Common myeloid progenitor, CD34-positive (primary cell): ENCODE measurements around the gene CBX3.

Source experiments
- CTCF ChIA-PET: fragments of 350-600 bp; sonication (Branson Sonifier 250); formaldehyde crosslinking; loops from one replicate; lab custom pipeline; 2021; ENCODE audit warnings: antibody characterized with exemption; lab: Charles Lee
- POLR2A ChIA-PET: fragments of 350-600 bp; sonication (Branson Sonifier 250); formaldehyde crosslinking; loops from one replicate; lab custom pipeline; 2021; ENCODE audit warnings: antibody characterized with exemption; lab: Charles Lee
- DNase-seq, 3 donors: peaks; one replicate each; pipeline versions ENCODE4 v3.0.0 to v3.0.0-alpha.2; 2013
- H3K27ac ChIP-seq, 2 experiments: 1 replicate in 1 of 2; 2 replicates in 1 of 2; pipeline ENCODE4 v1.7.0; 2013; ENCODE audit warnings: inconsistent platforms in 2 of 2, low read length in 2 of 2, mild to moderate bottlenecking in 2 of 2, low read depth in 1 of 2, moderate library complexity in 1 of 2; ENCODE audit not compliant: severe bottlenecking in 2 of 2, insufficient read depth in 1 of 2, poor library complexity in 1 of 2
- H3K27me3 ChIP-seq, 5 experiments: replicated peaks in 2 of 5; 1 replicate in 3 of 5; 2 replicates in 2 of 5; pipeline versions ENCODE4 v1.6.1 to v1.7.0; 2013; ENCODE audit warnings: low read length in 4 of 5, mild to moderate bottlenecking in 2 of 5, moderate library complexity in 2 of 5, inconsistent platforms in 1 of 5; ENCODE audit not compliant: insufficient read depth in 5 of 5, control insufficient read depth in 4 of 5
- H3K36me3 ChIP-seq, 4 experiments: 1 replicate in 2 of 4; 2 replicates in 2 of 4; pipeline versions ENCODE4 v1.6.1 to v1.7.0; 2013; ENCODE audit warnings: low read length in 3 of 4, control low read depth in 1 of 4, mild to moderate bottlenecking in 1 of 4; ENCODE audit not compliant: control insufficient read depth in 4 of 4, insufficient read depth in 4 of 4
- H3K4me1 ChIP-seq, 4 experiments: 1 replicate in 3 of 4; 2 replicates in 1 of 4; pipeline versions ENCODE4 v1.6.1 to v1.7.1; 2013; ENCODE audit warnings: low read length in 3 of 4, mild to moderate bottlenecking in 3 of 4, control low read depth in 1 of 4, inconsistent platforms in 1 of 4, moderate library complexity in 1 of 4; ENCODE audit not compliant: control insufficient read depth in 4 of 4, insufficient read depth in 4 of 4; ENCODE audit errors: control extremely low read depth in 1 of 4
- H3K4me3 ChIP-seq, 7 experiments: 1 replicate in 4 of 7; 2 replicates in 3 of 7; pipeline versions ENCODE4 v1.5.1 to v1.7.0; 2013; ENCODE audit warnings: mild to moderate bottlenecking in 7 of 7, low read length in 6 of 7, moderate library complexity in 6 of 7, inconsistent platforms in 2 of 7, low read depth in 2 of 7, control low read depth in 1 of 7; ENCODE audit not compliant: insufficient read depth in 4 of 7, control insufficient read depth in 1 of 7; ENCODE audit errors: extremely low read depth in 1 of 7
- H3K9me3 ChIP-seq, 5 experiments: 1 replicate in 4 of 5; 2 replicates in 1 of 5; pipeline versions ENCODE4 v1.6.1 to v1.7.1; 2013; ENCODE audit warnings: low read length in 4 of 5, mild to moderate bottlenecking in 2 of 5, inconsistent platforms in 1 of 5, low read depth in 1 of 5, moderate library complexity in 1 of 5; ENCODE audit not compliant: control insufficient read depth in 4 of 5, insufficient read depth in 2 of 5; ENCODE audit errors: control extremely low read depth in 1 of 5
- WGBS: methylation state at CpG from one replicate; pipeline ENCODE4 v1.1.5; 2013; ENCODE audit not compliant: insufficient coverage; 5-methylcytosine and 5-hydroxymethylcytosine counted together

The CBX3 gene

DNA sequence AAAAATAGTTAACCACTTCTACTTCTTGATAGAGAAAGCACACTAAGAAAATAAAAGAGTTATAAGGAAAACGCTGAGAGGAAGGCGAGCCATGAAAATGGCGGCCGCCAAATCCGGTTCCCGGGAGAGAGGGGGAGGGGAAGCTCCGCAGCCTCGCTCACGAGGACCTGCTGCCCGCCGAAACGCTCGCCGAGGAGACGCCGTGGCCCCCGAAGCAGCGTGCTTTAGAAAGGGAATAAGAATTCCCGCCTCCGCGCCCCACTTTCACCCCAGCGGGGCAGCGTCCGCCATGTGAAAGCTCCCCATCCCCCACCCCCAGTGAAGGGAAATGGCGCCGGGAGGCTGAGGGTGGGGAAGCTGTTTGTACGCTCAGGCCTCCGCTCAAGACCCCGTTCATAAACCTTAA is 1.5 kb upstream of the CBX3 start:
- ChIA-PET POLR2A (interaction anchor here (0.6 to 4.1 kb wide), 20 partner anchors 9 to 970 kb away, joined by 3 to 28 read pairs (median 4); partner anchors contain the start of genes HOXA7, NFE2L3 and SNX10), CTCF (interaction anchor here (0.7 to 4.9 kb wide), 7 partner anchors 8 to 958 kb away, joined by 3 to 41 read pairs (median 3); partner anchors contain the start of gene NFE2L3)
- WGBS: 0% methylated on average over 10 of the region's 29 CpGs
- H3K4me1 ChIP-seq: peaks cover 32 to 53% (median 49%) of the 10 kb centered on the region in 4 experiments
- peak overlapping the region; percentile 95 to 100 (median 97) for H3K4me3 ChIP-seq
- peaks cover 15 to 54% (median 26%) of the 10 kb centered on the region in 4 experiments for H3K36me3 ChIP-seq
- H3K27me3 ChIP-seq: no peaks in the 10 kb centered on the region
- peak; percentile 70 to 84 (median 80) for DNase-seq
- H3K27ac ChIP-seq: peak overlapping the region; percentile 98 to 99
- no peaks in the 10 kb centered on the region for H3K9me3 ChIP-seq

DNA sequence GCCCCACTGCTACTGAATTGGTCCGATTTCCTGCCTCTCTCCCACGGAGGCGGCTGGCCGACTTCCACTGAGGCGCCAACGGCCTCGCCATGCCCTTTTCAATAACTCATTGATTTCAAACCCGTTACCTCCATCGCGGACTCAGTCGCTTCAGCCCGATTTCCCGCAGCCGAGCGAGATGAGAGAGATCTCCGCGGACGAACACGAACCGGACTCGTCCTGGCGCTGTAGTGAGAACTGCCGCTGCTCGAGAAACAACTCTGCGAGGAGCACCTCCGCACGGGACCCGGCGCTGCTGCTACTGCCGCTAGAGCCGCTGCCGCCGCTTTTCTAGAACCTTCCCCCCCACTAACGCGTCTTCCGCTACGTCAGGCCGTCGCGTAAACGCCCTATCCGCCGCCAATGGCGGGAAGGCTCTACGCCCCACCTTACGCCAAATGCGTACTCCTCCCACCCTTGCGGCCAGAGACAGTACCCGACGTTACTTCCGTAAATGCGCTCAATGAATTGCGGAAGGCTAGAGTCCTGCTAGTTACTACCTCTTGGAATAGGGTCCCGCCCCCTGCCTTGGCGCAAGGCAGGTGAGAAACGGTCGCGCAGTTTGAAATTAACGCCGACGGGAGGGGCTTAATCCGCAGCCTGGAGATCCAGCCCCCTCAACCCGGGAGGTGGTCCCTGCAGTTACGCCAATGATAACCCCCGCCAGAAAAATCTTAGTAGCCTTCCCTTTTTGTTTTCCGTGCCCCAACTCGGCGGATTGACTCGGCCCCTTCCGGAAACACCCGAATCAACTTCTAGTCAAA is 900 bp upstream of the CBX3 start, which contains the start of gene HNRNPA2B1:
Gene HNRNPA2B1, minus strand, starts transcription at position 303 of the 803 bp plus-strand sequence. Its CDS starts 169 bp downstream, at position 134.
- ChIA-PET POLR2A (interaction anchor here (0.5 to 4.1 kb wide), 21 partner anchors 9 to 969 kb away, joined by 3 to 28 read pairs (median 4); partner anchors contain the start of genes HOXA7, NFE2L3 and SNX10), CTCF (interaction anchor here (0.8 to 4.9 kb wide), 7 partner anchors 9 to 957 kb away, joined by 3 to 41 read pairs (median 4); partner anchors contain the start of gene NFE2L3)
- WGBS: 0% methylated on average over 68 of the region's 71 CpGs
- peaks cover 14 to 53% (median 24%) of the 10 kb centered on the region in 4 experiments for H3K36me3 ChIP-seq
- H3K27me3 ChIP-seq: no peaks in the 10 kb centered on the region
- H3K9me3 ChIP-seq: no peaks in the 10 kb centered on the region
- H3K4me1 ChIP-seq: peaks cover 36 to 55% (median 50%) of the 10 kb centered on the region in 4 experiments
- peak; percentile 99 to 100 (median 100) for DNase-seq
- peak within 1 kb of the TSS; percentile 95 to 100 (median 99) for H3K4me3 ChIP-seq
- H3K27ac ChIP-seq: peak within 1 kb of the TSS; percentile 98 to 99

DNA sequence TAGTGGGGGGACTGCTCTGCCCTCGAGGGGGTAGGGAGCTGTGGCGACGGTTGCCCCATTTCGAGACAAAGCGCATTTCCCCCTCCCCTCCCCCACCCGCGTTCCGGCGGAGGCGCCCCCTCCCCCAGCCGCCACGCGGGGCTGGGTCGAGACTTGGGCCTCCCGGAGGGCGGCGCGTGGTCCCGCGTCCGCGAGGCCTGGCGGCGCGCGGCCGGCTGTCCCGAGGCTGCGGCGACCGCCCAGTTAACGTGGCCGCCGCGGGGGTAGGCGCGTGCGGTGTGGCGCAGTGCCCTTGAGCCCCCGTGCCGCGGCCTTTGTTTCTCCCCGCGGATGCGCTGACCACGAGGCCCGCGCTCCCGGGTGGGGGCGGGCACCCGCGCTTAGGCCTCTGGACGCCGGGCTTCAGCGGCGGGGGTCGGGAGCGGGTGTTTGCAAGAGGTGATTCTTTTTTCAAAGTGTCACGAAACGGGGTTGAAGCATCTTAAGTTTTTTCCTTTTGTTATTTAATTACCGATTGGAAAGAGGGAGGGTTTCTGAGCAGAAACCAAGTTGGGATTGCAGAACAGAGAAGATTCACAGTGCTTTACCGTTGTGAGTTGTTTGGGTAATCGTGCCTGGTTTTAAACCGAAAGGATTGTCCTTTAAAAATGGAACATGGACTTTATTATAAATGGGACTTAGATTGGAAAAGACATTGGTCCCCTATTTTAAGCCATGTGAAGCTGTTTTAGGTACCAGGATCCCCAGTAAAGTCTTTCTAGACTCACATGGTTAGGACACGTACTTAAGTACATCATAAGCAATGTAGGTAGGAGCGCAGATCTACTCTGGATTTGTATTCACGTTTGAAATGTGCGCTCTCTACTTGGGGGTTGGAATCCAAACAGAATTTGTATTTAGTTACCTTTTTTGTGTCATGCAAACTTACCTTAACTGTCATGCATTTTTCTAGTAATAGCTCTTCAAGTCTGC is 760 bp downstream of the CBX3 start:
- H3K4me3 ChIP-seq: peak overlapping the region; percentile 79 to 100 (median 99)
- ChIA-PET POLR2A (interaction anchor here (0.5 to 4.1 kb wide), 5 partner anchors 13 to 163 kb away, joined by 3 to 28 read pairs (median 3); no protein-coding TSS in a partner anchor), CTCF (interaction anchor here (0.7 to 1.5 kb wide), 3 partner anchors 8 to 82 kb away, joined by 3 to 5 read pairs (median 4); no protein-coding TSS in a partner anchor)
- WGBS: 0% methylated on average over 52 of the region's 68 CpGs
- H3K27me3 ChIP-seq: no peaks in the 10 kb centered on the region
- peaks cover 6 to 52% (median 19%) of the 10 kb centered on the region in 4 experiments for H3K36me3 ChIP-seq
- H3K9me3 ChIP-seq: no peaks in the 10 kb centered on the region
- peaks cover 22 to 45% (median 37%) of the 10 kb centered on the region in 4 experiments for H3K4me1 ChIP-seq
- peak in 2 of 3 donors; percentile 72 to 73 for DNase-seq
- peak overlapping the region; percentile 83 to 99 for H3K27ac ChIP-seq

DNA sequence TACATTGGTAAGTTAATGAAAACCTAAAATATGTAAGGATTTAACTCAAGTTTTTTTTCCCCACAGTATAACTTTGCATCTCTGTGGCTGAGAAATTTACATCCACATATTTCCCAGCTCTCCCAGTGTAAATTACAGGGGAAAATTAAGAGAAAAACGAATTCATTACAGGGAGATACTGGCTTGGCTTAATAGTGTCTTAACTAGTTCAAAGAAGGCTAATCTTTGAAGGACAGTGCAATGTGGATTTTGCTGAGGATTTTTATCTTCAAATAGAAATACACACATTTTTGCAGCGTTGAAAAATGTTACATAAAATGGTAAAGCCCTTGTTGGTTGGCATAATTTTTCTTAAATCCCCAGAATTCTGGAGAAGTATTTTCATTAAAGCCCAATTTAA is 1.5 kb downstream of the CBX3 start:
- H3K27me3 ChIP-seq: no peaks in the 10 kb centered on the region
- WGBS: no CpG with 5 or more reads among the region's 2 CpGs
- peaks cover 6 to 53% (median 23%) of the 10 kb centered on the region in 4 experiments for H3K36me3 ChIP-seq

GRCh38 chr7:26208040-26208439 is 6.5 kb downstream of the CBX3 start:
- peaks cover 19 to 32% (median 26%) of the 10 kb centered on the region in 4 experiments for H3K4me1 ChIP-seq
- H3K9me3 ChIP-seq: no peaks in the 10 kb centered on the region
- ChIA-PET CTCF (interaction anchor here (0.8 to 1.2 kb wide), 2 partner anchors 157 to 459 kb away, joined by 3 read pairs; no protein-coding TSS in a partner anchor), POLR2A (no interaction called here)
- no peak overlapping the region for H3K27ac ChIP-seq
- no peak overlapping the region for H3K4me3 ChIP-seq
- WGBS: 83% methylated on average over 4 of the region's 5 CpGs
- H3K36me3 ChIP-seq: peaks cover 22 to 72% (median 44%) of the 10 kb centered on the region in 4 experiments
- no peaks in the 10 kb centered on the region for H3K27me3 ChIP-seq
- no peak for DNase-seq

More for the DNA sequence above, 1.5 kb downstream of the CBX3 start:
- ChIA-PET CTCF (interaction anchor here (0.7 to 1.0 kb wide), 2 partner anchors 76 to 82 kb away, joined by 3 to 4 read pairs; no protein-coding TSS in a partner anchor), POLR2A (interaction anchor here (0.5 kb wide), 1 partner anchor 116 kb away, joined by 3 read pairs; no protein-coding TSS in a partner anchor)
- Histone ChIP-seq H3K9me3 (no peaks in the 10 kb centered on the region), H3K4me3 (peak overlapping the region in 6 of 7 experiments; percentile 97 to 100 (median 100)), H3K4me1 (peaks cover 22 to 40% (median 32%) of the 10 kb centered on the region in 4 experiments), H3K27ac (peak overlapping the region; percentile 83 to 99)
- DNase-seq: no peak
